NCI-H774 (cell line): ENCODE measurements around the gene CD1C.
"Not testable (repeated sequence)": the region's sequence is repeated elsewhere in the genome, so short reads cannot be mapped to it uniquely, and the experiment has no call there.

Experiments
- DNase-seq: peaks from one replicate; lab custom pipeline; 2025; lab: John Stamatoyannopoulos, UW

The CD1C gene

GRCh38 chr1:158289811-158290210 lies at the start of gene CD1C:
CD1C (plus strand) TSS chr1:158289923; CDS start chr1:158290065, 142 bp downstream.
- DNase-seq, result no peak

GRCh38 chr1:158246650-158247049 lies 43.1 kb upstream of the CD1C start:
- DNase-seq, result no peak

GRCh38 chr1:158248118-158248517 lies 41.6 kb upstream of the CD1C start:
- no peak for DNase-seq

- no peak for DNase-seq
Observed at GRCh38 chr1:158248771-158249170, 41.0 kb upstream of the CD1C start.

GRCh38 chr1:158249646-158250045 lies 40.1 kb upstream of the CD1C start:
- DNase-seq, result no peak

- DNase-seq, result no peak
Observed at GRCh38 chr1:158251163-158251562, 38.6 kb upstream of the CD1C start.

DNA sequence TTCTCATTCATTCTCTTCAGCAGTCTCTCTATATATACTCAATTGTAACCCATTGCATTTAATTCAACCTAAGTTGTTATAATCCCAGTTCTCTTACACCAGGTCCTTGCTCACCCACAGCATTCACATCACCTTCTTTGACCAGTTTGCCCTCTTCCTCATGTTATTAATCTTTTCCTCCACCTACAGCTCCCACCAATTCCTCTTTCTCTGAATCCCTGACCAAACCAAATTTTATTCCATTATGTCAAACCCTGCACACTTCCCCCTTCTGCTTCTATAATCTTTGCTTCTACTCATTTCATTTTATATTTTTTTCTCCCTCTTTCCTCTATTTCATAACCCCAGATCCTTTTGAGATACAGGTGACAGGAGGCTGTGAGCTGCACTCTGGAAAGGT lies 34.1 kb upstream of the CD1C start:
- DNase-seq, result no peak

DNA sequence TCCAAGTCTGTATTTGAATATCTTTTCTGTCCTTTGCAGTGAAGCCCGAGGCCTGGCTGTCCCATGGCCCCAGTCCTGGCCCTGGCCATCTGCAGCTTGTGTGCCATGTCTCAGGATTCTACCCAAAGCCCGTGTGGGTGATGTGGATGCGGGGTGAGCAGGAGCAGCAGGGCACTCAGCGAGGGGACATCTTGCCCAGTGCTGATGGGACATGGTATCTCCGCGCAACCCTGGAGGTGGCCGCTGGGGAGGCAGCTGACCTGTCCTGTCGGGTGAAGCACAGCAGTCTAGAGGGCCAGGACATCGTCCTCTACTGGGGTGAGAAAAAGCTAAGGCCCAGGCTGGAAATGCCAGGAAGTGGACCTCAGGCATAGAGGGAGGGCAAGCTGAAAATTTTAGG lies 33.0 kb upstream of the CD1C start:
- not testable (repeated sequence) for DNase-seq

- DNase-seq, result no peak
Observed at GRCh38 chr1:158257888-158258287, 31.8 kb upstream of the CD1C start.

- no peak for DNase-seq
Observed at GRCh38 chr1:158259117-158259516, 30.6 kb upstream of the CD1C start.

DNA sequence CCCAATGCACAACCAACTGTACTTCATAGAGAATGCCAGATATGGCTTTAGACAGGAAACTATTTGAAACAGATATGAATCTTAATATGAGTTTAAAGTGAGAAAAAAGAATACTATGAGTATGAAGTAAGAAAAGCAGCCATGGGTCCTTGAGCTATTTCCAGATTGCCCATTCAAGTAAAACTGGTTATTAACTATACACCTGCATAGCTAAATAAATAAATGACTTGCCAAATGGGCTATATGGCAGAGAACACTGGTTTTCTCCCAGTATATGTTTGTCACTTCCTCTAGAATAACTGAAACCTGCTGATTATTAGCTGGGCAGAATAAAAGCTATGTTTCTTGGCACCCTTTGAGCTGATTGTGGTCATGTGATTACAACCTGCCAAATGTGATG lies 17.0 kb upstream of the CD1C start:
- DNase-seq, result no peak

DNA sequence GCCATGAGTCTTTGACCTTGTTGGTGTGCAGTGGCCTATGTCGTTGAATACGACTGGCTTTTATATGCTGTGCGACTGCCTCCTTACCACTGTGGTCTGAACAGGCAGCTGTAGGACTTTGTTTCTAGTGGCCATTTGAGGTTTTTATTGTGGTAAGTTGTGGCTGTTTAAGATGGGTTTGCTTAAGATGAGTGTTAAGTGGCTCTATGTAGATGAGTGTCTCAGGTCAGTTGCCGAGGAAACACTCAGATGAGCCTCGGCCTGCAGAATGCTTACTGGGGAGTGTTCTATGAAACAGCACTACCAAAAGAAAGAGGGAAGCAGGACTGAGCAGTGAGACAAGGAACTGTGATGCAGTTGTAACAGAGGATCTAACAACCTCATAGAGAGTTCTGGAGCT lies 14.9 kb upstream of the CD1C start:
- no peak for DNase-seq

DNA sequence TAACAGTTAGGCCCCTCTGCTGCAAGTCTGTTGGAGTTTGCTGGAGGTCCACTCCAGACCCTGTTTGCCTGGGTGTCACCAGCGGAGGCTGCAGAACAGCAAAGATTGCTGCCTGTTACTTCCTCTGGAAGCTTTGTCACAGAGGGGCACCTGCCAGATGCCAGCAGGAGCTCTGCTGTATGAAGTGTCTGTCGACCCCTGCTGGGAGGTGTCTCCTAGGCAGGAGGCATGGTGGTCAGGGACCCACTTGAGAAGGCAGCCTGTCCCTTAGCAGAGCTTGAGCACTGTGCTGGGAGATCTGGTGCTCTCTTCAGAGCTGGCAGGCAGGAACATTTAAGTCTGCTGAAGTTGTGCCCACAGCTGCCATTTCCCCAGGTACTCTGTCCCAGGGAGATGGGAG lies 7.3 kb upstream of the CD1C start:
- DNase-seq, result not testable (repeated sequence)

DNA sequence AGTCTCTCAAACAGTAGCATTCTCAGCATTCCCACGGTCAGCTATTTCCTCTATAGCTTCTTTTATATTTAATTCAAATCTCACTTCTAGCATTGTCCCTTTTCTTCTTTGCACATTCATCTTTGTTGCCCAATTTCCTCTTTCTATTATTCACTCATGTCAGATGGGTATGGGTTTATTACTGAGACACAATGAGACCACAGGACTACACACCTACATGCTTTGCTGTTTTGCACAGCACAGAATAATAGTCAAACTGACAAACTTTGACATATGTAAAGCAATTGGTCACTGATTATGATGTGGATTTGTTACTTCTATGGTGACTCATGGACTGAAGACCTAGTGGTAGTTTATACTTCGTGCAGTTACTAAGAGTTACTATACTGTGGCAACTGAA lies 5.8 kb upstream of the CD1C start:
- no peak for DNase-seq

DNA sequence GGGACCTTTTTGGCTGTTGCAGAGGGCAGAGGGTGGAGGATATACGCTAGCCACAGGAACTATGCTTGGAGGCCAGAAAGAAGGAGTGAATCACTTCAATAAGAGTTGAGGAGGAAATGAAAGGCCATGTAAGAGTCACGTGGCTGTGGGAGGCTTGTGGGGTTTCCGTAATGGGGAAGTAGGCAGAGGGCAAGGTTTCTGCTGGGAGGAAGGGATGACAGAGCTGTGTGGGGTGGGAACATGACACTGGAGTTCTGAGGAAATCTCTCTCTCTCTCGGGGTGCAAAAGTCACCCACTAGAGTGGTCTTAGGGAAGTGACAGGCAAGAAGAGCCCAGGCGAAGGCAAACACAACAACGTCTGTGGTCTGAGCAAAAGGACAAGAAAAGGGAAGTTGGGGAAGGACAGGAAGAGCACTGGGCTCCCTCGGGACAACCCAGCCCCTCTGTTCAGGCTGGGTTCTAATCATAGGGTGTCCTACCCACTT lies 3.9 kb upstream of the CD1C start:
- DNase-seq, result no peak

DNA sequence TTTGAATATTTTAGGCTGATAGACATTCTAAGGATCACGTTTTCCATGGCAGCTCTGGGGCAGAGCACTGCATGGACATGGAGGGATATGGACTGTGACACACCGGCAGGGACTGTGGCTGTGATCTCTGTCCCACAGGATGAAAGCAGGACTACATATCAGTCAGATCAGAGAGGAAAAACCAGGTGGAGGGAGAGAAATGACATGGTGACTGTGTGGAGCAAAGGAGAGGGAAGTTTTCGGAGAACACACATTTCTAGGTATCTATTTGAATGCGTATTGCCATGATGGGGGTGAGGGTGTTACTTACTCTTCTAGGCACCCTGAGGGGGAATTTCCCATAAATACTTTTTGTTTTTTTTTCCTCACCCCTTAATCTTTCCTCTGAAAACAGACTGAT lies 3.2 kb upstream of the CD1C start:
- no peak for DNase-seq

- DNase-seq, result no peak
Observed at GRCh38 chr1:158286941-158287346, 2.8 kb upstream of the CD1C start.

GRCh38 chr1:158290321-158290844 lies 660 bp downstream of the CD1C start:
- DNase-seq, result no peak

GRCh38 chr1:158295791-158296190 lies 6.1 kb downstream of the CD1C start:
- DNase-seq, result no peak

GRCh38 chr1:158310623-158311022 lies 20.9 kb downstream of the CD1C start:
- no peak for DNase-seq

- no peak for DNase-seq
Observed at GRCh38 chr1:158311066-158311465, 21.3 kb downstream of the CD1C start.

- DNase-seq, result no peak
Observed at GRCh38 chr1:158323866-158324265, 34.1 kb downstream of the CD1C start.

DNA sequence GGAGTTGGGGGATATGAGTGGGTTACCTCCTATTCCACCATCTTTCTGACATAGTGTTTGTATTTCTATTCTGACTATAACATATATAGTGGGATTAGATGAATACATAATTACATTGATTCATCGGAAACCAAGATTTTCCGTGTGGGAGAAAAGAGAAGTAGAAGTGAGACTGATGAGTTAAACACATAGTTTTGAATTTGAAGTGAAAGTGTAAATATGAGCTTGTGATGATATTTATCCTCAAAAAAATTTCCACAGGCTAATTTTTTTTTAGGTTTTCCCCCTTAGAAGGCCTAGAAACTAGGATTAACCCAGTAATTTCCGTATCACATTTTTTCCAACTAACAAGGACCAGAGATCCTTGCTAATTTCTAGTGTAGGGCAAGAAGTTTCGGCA lies 34.7 kb downstream of the CD1C start:
- no peak for DNase-seq

DNA sequence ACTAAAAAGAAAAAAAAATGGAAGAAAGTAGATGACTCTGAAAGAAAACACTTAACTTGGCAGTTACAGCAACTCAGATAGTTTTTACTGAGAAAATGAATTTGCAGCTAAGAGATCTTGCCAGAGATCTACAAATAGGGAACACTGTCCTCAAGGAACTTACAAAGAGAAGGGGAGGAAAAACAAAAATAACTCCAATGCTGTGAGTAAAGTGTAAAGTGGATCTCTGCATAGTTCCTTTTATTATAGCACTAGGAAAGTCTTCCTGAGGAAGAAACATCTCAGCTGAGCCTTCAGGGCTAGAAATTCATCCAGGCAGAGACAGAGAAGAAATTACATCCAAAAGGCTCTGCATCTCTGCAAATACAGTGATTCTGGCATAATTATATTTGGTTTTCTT lies 37.8 kb downstream of the CD1C start:
- DNase-seq, result no peak

GRCh38 chr1:158328426-158328825 lies 38.7 kb downstream of the CD1C start:
- no peak for DNase-seq
